HL-60 (cell line): ENCODE results near the gene FMR1.
A peak's percentile ranks its signal among the peaks of the same experiment; 100 is the strongest.

Experiments used
- DNase-seq, 2 experiments: peaks; one replicate each; pipeline ENCODE4 v3.0.0-alpha.2; 2010 to 2020; ENCODE audit warnings: low read depth in 1 of 2, low spot score in 1 of 2
- H3K27ac ChIP-seq: fragments of 250-450 bp; sonication (Bioruptor Pico); replicated peaks from 2 replicates; pipeline ENCODE4 v1.5.1; 2020; ENCODE audit warnings: mild to moderate bottlenecking, moderate library complexity
- H3K27me3 ChIP-seq: fragments of 250-450 bp; sonication (Bioruptor Pico); 2 replicates; pipeline ENCODE4 v1.5.1; 2021; ENCODE audit warnings: mild to moderate bottlenecking, moderate library complexity; ENCODE audit not compliant: insufficient read depth, poor library complexity, severe bottlenecking
- H3K4me3 ChIP-seq: replicated peaks from 2 replicates; pipeline ENCODE4 v1.5.1; 2011; ENCODE audit warnings: mild to moderate bottlenecking, control low read depth, low read length; ENCODE audit not compliant: insufficient read depth
- GABPA ChIP-seq: IDR thresholded peaks from 2 replicates; pipeline ENCODE4 v1.6.1; 2012; ENCODE audit warnings: low read depth
- POLR2AphosphoS5 ChIP-seq: IDR thresholded peaks from 2 replicates; pipeline ENCODE4 v1.6.1; 2012; ENCODE audit warnings: low read depth
- SPI1 ChIP-seq: IDR thresholded peaks from 2 replicates; pipeline ENCODE4 v1.6.1; 2012; ENCODE audit warnings: low read depth, mild to moderate bottlenecking, borderline replicate concordance
- TF ChIP-seq, protein P1 (sequence below): IDR thresholded peaks from one replicate; pipeline ENCODE4 v1.5.1; 2011; ENCODE audit warnings: low read length, control low read depth, inconsistent platforms; ENCODE audit not compliant: insufficient read depth
- TF ChIP-seq, protein P2 (sequence below): IDR thresholded peaks from 2 replicates; pipeline ENCODE4 v1.6.1; 2012; ENCODE audit warnings: low read depth; ENCODE audit not compliant: insufficient replicate concordance

The FMR1 gene

DNA sequence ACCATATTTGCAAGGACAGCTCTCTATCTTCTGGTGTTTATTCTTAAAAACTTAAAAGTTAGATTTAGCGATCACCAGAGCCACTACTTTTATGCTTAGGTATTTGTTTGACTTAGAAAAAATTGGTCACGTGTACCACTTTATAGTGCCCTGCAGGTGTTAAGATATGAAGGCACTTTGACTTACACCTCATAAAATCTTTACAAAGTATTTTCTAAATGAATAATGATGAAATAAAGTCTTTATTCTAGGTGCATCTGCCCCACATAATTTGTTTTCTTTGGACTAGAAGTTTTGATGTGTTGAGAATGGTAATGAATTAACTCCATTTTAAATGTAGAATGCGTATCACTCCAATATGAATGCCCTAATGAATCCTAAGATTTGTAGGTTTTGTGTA lies 2.9 kb downstream of the FMR1 start:
- Histone ChIP-seq H3K27me3 (no peaks in the 10 kb centered on the region), H3K27ac (no peak overlapping the region), H3K4me3 (no peak overlapping the region)
- DNase-seq: no peak
- TF ChIP-seq SPI1 (no peak), POLR2AphosphoS5 (no peak), GABPA (no peak)
- TF ChIP-seq, protein P1, sequence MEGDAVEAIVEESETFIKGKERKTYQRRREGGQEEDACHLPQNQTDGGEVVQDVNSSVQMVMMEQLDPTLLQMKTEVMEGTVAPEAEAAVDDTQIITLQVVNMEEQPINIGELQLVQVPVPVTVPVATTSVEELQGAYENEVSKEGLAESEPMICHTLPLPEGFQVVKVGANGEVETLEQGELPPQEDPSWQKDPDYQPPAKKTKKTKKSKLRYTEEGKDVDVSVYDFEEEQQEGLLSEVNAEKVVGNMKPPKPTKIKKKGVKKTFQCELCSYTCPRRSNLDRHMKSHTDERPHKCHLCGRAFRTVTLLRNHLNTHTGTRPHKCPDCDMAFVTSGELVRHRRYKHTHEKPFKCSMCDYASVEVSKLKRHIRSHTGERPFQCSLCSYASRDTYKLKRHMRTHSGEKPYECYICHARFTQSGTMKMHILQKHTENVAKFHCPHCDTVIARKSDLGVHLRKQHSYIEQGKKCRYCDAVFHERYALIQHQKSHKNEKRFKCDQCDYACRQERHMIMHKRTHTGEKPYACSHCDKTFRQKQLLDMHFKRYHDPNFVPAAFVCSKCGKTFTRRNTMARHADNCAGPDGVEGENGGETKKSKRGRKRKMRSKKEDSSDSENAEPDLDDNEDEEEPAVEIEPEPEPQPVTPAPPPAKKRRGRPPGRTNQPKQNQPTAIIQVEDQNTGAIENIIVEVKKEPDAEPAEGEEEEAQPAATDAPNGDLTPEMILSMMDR: no peak
- TF ChIP-seq, protein P2, sequence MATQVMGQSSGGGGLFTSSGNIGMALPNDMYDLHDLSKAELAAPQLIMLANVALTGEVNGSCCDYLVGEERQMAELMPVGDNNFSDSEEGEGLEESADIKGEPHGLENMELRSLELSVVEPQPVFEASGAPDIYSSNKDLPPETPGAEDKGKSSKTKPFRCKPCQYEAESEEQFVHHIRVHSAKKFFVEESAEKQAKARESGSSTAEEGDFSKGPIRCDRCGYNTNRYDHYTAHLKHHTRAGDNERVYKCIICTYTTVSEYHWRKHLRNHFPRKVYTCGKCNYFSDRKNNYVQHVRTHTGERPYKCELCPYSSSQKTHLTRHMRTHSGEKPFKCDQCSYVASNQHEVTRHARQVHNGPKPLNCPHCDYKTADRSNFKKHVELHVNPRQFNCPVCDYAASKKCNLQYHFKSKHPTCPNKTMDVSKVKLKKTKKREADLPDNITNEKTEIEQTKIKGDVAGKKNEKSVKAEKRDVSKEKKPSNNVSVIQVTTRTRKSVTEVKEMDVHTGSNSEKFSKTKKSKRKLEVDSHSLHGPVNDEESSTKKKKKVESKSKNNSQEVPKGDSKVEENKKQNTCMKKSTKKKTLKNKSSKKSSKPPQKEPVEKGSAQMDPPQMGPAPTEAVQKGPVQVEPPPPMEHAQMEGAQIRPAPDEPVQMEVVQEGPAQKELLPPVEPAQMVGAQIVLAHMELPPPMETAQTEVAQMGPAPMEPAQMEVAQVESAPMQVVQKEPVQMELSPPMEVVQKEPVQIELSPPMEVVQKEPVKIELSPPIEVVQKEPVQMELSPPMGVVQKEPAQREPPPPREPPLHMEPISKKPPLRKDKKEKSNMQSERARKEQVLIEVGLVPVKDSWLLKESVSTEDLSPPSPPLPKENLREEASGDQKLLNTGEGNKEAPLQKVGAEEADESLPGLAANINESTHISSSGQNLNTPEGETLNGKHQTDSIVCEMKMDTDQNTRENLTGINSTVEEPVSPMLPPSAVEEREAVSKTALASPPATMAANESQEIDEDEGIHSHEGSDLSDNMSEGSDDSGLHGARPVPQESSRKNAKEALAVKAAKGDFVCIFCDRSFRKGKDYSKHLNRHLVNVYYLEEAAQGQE: no peak

DNA sequence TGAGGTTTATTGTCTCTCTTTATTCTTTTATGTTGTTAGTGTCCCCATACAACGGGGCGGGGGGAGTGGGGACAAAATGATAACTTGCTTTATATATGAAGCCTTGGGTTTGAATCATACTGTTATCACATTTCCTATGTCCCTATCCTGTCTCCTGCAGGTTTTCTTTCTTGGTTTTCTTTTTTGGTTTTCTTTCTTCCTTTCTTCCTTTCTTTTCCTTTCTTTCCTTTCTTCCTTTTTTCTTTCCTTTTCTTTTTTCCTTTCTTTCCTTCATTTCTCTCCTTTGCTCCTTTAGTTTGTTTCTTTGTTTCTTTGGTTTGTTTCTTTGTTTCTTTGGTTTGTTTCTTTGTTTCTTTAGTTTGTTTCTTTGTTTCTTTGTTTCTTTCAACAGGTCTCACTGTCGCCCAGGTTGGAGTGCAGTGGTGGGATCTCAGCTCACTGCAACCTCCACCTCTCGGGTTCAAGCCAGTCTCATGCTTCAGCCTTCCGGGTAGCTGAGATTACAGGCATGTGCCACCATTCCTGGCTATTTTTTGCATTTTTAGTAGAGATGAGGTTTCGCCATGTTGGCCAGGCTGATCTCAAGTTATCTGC lies 4.8 kb downstream of the FMR1 start:
- DNase-seq: no peak
- Histone ChIP-seq H3K27me3 (no peaks in the 10 kb centered on the region), H3K27ac (no peak overlapping the region), H3K4me3 (no peak overlapping the region)
- no peak for TF ChIP-seq SPI1
- TF ChIP-seq, protein P1: no peak
- TF ChIP-seq GABPA: no peak
- no peak for TF ChIP-seq POLR2AphosphoS5
- TF ChIP-seq, protein P2: no peak

DNA sequence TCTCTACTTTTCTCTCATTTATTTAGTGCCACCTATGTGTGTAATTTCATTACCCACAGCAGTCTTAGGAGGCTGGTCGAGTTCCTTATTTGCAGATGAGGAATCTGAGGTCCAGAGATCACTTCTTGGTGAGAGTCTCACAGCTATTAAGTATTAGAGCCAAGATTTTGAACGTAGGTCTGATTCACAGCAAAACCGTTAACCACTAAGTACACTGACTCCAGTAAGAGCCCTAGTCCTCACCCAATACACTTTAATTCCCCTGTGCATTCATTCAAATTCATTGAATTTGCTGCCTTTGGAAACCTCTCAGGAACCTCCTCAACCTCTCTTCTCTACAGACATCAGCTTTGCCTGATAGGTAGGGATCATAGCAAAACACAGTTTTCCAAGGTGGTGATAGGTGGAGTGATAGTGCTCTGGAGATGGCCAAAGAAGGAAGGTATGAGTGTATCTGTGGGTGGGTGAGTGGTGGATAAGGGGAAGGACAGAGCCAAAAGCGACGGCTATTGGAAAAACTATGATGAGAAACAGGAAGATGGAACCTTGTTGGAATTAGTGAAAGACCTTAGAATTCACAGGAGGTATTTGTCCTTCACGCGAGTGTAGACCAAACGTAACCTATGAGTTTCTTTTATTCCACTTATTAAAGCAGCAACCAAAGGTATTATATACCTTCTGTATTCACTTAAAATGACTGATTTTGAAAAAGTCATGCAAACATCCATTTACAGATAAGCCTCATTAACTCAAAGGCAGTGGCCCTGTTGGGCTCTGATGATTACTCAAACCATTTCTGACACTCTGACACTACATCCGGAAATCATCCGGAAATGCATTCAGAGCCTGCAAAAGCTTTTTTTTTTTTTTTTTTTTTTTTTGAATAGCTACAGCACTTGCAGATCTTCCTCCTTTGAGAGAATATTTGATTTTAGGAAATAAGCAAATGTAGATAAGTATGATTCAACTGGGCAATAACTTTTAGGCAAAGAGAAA lies 6.3 kb downstream of the FMR1 start:
- TF ChIP-seq SPI1: peak; percentile 17; the same call in 1 of the 2 replicates
- TF ChIP-seq, protein P2: no peak
- Histone ChIP-seq H3K4me3 (no peak overlapping the region), H3K27me3 (no peaks in the 10 kb centered on the region), H3K27ac (no peak overlapping the region)
- peak in 1 of 2 experiments; percentile 8 for DNase-seq
